Superior temporal gyrus (tissue), 1 donor: ENCODE results near the gene GAN.

Experiments
- DNase-seq: peaks from one replicate; pipeline ENCODE4 v3.0.0-alpha.2; 2016; ENCODE audit errors: extremely low spot score

Gene GAN

DNA sequence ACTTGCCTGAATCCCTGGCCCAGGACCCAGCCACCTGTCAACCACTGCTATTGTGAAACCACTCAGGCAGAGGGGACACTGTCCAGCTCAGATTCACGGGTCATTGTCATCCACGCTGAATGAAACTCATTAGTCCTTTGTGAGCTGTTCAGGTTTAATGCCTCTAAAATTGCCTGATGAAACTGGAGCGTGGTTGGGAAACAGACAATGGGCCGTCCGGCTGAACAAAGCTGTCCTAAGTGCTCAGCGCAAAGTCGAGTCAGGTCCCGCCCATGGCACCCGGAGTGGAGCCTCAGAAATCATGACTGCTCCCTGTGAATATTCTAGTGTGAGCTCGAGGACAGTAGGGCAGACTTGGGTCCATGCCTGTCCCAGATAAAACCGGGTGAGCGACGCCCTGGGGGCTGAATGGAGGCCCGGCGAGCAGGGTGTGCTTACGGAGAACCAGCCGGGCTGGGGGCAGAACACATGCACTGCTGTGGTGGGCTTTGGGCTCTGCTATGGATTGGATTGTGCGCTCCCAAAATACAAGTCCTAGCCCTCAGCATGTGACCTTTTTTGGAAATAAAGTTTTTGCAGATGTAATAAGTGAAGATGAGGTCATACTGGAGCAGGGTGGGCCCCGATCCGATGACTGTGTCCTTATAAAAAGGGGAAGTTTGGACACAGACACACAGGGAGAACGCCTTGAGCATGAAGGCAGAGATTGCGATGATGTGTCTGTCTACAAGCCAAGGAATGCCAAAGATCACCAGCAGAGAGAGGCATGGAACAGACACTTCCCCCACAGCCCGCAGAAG lies 117.0 kb downstream of the GAN start:
- no peak for DNase-seq

DNA sequence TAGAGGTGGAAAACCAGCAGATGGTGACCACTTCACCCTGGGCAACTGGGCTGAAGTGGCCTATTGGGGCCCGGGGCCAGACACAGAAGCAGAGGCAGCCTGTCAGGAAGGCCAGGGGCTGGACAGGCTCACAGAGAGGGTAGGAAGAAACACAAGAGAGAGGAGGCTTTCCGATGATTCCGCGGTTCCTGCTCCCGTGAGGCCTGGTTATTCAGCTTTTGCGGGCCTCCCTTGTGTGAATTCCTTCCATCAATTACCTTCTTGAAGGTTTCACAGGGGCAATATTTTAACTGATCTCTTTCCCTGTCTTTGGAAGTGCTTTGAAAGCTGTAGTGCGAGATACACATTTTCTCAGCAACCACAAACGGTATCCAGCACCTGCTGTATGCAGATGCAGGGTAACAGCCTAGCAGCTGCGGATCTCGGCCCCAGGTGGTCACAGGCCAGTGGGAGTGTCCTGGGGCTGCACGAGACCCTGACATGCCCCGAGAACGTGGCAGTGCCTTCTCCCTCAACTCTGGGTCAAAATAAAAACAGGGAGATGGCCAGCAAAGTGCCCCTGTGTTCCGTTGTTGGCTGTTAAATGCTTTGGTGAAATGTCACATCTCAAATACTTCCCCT lies 118.3 kb downstream of the GAN start:
- DNase-seq: no peak

- DNase-seq: no peak
Measured at GRCh38 chr16:81435103-81435502, 120.3 kb downstream of the GAN start.

DNA sequence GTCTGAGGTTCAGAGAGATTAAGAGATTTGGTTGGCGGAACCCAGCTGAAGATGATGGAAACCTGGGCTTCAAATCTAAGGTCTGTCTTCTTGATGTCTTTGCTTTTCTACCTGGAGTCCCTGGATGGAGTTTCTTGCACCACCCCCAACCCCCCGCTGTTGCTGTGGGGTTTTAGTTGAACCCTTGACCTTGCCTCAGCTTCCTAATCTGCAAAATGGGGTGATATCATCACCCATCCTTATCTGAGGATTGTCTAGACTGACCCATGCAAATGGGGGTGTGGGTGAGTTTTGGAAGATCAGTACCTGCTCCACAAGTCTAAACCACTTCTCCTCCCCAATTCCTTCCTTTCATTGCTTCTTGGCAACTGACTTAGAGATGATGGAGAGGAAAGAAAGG lies 120.8 kb downstream of the GAN start:
- no peak for DNase-seq

GRCh38 chr16:81436386-81436785 lies 121.6 kb downstream of the GAN start:
- no peak for DNase-seq

- no peak for DNase-seq
Measured at GRCh38 chr16:81437865-81438264, 123.1 kb downstream of the GAN start.
